ENCODE measurements around the gene ITPKB.
A peak's percentile ranks its signal among the peaks of the same experiment; 100 is the strongest.
"Not testable (repeated sequence)": the region's sequence is repeated elsewhere in the genome, so short reads cannot be mapped to it uniquely, and the experiment has no call there.

ITPKB gene

GRCh38 chr1:226730071-226730470, 9.0 kb downstream of the ITPKB start:
- no peak for DNase-seq

- DNase-seq: no peak
These were observed 10.6 kb downstream of the ITPKB start for GRCh38 chr1:226728448-226728847.

GRCh38 chr1:226725897-226726267, 13.2 kb downstream of the ITPKB start:
- DNase-seq: peak in 1 of 2 experiments; percentile 70

GRCh38 chr1:226723657-226724532, 15.2 kb downstream of the ITPKB start:
- DNase-seq: peak; percentile 90 to 96

GRCh38 chr1:226722901-226723656, 16.0 kb downstream of the ITPKB start:
- peak; percentile 78 to 81 for DNase-seq

DNA sequence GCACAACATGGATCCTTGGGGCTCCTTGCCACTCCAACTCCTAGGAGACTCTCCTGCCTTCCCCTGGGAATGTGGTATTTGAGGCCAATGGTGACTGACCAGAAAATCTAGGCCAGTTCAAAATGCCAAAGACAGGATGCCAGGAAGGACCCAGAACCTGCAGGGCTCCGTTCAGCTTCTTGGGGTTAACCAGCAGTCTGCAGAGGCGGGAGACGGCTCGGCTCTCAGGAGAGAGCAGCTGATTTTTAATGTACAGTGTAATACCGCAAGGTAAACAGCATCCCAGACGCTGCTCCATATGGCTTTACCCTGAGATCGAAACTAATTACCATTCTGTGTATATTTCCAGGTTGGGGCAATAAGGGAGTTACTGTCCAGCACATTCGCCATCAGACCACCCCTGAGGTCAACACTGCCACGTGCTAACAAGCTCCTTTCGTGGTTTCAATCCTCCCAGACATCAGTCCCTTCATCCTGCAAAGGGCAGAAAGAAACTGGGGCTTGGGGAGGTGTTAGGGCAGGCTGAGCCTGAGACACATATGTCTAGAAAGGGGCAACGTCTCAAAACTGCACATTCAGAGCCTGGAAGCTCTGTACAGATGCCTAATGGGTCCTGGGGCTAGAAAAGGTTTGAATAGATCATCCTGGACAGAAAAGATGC, 16.7 kb downstream of the ITPKB start:
- DNase-seq: peak; percentile 46 to 84

DNA sequence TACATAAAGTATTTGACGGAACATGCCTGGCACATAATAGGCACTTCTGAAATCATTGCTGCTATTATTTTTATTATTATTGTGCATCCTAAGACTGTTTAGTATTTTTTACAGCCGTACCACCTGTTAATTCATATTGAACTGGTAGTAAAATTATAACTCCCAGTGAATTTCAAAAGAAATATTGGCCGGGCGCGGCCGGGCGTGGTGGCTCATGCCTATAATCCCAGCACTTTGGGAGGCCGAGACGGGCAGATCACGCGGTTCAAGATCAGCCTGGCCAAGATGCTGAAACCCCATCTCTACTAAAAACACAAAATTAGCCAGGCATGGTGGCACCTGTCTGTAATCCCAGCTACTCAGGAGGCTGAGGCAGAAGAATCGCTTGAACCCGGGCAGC, 18.5 kb downstream of the ITPKB start:
- not testable (repeated sequence) for DNase-seq

DNA sequence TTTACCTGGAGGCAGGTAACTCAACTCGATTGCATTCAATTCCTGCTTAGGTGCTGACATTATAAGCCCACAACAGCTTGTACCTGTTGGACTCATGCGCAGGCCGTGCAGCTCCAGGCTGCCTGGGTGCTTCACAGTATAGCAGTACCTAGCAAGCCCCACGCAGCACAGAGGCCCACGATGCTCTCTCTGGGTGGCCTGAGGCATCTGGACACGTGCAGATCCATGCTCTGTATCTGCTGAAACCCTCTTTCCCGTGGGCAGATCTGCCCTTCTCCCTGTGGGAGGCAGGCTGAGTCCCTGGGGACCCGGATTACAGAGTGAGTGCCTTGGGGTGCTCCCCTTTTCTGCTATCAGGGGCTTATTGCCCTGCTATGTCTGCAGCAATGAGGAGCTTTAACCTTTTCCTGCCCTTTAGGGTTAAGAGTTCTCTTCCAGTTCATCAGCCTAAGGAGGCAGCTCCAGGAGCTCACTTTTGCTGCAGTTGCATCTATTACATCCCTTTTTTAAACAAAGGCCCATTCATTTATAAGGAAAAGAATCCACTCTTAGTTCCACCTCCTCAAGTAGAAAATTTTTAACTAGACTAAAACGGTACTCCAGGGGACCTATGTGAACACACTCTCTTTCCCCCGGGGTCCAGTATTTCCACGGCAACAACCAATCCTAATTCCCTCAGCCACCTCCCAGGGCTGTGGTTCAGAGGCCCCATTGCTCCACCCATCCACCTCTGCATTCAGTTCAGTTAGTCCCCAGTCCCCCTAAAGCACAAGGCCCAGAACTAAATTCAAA, 19.3 kb downstream of the ITPKB start:
- DNase-seq: peak in 1 of 2 experiments; percentile 11

DNA sequence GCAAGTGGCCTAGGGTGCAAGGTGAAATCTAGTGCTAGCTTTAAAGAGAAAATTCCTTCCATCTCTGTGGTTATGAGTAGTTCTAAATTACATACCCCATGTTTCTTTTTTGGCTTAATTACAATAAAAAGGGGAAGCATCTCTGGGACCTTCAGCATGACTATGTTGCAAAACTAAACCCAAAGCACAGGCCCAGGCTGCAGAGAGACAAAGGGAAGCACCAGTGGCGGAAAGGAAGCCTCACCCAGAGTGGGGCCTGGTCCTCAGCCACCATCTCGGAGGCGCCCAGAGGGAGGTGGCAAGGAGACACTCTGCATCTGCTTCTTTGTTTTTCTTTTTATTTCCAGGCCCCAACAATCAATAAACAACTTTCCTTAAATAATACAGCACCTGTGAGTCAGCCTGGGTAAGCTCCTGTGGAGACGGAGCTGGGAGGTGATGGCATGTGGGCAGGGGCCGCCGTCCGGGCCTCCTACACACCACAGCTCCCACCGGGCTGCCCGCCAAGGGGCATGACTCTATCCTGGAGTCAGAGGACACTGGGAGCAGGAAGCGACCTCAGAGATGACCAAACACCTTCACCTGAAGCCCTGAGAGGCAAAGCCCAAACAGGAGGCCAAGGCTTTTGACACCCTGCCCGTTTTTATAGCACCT, 21.7 kb downstream of the ITPKB start:
- no peak for DNase-seq

GRCh38 chr1:226716577-226716976, 22.5 kb downstream of the ITPKB start:
- no peak for DNase-seq

- DNase-seq: no peak
These were observed 24.9 kb downstream of the ITPKB start for GRCh38 chr1:226714148-226714547.

- no peak for DNase-seq
These were observed 26.2 kb downstream of the ITPKB start for GRCh38 chr1:226712742-226713419.

- no peak for DNase-seq
These were observed 26.9 kb downstream of the ITPKB start for GRCh38 chr1:226711976-226712741.

DNA sequence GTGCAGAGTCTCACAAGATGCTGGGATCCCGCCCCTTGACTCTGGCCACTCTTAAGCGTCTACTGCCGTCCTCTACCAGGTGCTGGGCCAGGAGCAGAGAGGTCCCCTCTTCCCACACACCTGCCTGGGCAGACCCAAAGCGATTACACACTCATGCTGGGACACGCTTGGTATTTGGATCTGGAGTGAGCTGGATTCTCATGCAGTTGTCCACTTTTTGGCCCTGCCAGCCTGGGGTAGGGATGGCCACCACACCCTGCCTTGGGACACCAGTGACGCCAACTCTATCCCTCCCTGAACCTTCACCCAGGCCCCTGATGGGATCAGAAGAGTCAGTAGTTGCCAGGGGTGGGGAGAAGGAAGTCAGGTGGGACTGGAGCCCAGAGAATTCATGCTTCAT, 28.6 kb downstream of the ITPKB start:
- DNase-seq: no peak

GRCh38 chr1:226709953-226710352, 29.1 kb downstream of the ITPKB start:
- DNase-seq: no peak

DNA sequence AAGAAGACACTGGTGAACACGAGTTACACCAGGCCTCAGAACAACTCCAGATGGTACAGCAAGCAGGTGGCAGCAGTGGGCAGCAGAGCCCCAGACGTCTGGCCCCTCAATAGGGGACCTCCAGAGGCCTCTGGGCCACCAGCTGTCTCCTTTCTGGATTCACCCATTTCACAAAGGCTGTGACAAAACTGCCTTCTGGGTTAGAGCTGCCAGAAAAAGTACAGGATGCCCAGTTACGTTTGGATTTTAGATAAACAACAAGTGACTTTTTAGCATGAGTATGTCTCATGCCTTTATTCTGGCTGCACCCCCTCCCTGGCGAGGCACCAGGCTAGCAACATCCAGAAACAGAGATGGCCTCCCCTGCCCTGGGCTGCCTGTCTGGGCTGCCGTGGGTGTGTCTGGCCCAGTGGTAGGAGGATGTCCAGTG, 30.1 kb downstream of the ITPKB start:
- DNase-seq: peak; percentile 68 to 91

- DNase-seq: peak in 1 of 2 experiments; percentile 52
These were observed 30.7 kb downstream of the ITPKB start for GRCh38 chr1:226708342-226708780.

DNA sequence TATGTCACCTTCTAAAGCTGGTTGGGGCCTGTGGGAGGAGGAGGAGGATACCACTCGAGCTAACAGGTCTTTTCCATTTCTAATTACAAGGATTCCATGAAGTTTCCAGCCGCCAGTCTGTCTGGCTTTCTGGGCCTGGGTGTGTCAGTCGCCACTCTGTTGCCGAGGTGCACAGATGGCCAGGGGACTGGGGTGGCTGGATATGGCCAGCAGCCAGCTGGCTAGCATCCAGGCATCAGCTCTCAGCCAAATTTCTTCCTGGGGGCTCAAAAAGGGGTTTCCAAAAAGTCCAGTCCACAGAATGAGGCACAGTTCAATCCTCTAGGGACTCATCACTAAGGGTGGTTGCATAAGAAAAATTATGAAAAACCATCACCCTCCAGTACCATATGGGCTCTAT, 32.4 kb downstream of the ITPKB start:
- peak; percentile 88 to 97 for DNase-seq

GRCh38 chr1:226704169-226704937, 34.7 kb downstream of the ITPKB start:
- DNase-seq: no peak
